Head of caudate nucleus (tissue), 42 donors: ENCODE measurements around the gene APPL2.

Source experiments
- DNase-seq, 42 donors: peaks; one replicate each; pipeline versions ENCODE4 v3.0.0 to v3.0.0-alpha.2; 2020 to 2021; ENCODE audit warnings: mixed read lengths in 7 of 42
- intact Hi-C: fragments of 100-400 bp; cut with DNase I; formaldehyde crosslinking; loops from one replicate; pipeline ENCODE4 v1.15.0; 2022

APPL2 gene

DNA sequence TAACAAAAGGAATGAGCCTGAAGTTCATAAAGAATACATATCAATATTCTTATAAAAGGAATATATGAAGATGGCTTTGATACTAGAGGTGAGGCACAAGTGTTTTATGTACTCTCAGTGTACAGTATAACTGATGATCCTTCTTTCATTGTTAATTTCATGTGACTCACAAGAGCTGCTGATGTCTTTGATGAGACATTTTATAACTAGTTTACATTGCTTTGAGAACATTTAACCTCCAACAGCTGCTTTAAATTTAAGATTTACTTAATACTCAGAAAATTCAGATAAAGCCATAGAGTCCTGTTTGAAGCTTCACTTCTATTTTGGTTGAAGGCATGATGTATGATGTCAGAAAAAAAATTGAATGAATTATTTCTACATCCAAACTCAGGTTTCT lies 68.6 kb downstream of the APPL2 start:
- DNase-seq = no peak
- intact Hi-C loops = no loop called here

DNA sequence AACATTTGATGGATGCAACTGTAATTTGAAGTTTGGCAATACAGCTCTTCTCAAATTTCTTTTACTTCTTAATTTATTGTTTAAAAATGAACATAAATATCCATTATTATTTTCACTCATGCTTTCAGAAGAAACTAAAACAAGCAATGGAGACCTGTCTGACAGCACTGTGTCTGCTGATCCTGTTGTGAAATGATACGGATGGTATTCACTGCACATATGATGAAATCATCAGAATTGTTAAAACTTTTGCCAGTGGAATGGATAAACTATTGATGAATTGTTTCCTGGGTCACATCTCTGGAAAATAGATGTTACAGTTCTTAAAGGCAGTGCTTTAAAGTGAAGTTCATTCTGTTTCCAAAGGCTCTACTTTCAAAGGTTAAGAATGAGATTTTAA lies 69.2 kb downstream of the APPL2 start:
- no peak for DNase-seq
- intact Hi-C loops = no loop called here

DNA sequence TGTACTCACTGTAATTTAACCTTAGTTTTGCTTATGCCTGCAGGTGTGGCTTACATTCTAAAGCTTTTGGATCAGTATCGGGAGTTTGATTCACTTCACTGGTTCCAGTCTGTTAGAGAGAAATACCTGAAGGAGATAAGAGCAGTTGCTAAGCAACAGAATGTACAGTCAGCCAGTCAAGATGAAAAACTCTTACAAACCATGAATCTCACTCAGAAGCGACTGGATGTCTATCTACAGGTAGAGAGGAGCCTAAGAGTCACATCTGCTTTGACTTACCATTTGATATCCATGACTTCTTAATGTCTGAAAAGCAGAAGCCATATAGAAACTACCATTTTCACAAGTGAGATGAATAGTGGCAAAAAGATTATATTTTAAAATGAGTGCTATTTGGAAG lies 71.9 kb downstream of the APPL2 start:
- intact Hi-C loops = no loop called here

DNA sequence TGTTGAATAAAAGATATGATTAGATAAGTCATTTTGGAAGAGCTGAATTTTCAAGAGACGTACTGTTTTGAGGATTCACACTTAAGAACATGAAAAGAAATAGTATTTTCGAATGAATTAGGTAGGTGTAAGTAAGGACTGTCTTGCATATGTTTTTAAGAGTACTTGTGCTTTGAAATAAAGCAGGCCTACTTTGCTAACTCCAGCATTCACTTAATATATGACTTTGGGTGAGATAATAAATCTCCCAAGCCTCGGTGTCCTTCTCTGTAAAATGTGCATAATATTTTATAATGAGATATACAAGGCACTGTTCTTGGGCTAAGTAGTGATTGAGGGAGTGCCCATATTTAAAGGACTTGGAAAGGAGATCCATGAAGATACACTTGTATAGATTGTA lies 73.8 kb downstream of the APPL2 start:
- no peak for DNase-seq
- intact Hi-C loops = no loop called here

More for the DNA sequence above, 71.9 kb downstream of the APPL2 start:
- no peak for DNase-seq

- no peak for DNase-seq
- intact Hi-C loops = no loop called here
Measured at GRCh38 chr12:105158876-105159275, 77.1 kb downstream of the APPL2 start.

DNA sequence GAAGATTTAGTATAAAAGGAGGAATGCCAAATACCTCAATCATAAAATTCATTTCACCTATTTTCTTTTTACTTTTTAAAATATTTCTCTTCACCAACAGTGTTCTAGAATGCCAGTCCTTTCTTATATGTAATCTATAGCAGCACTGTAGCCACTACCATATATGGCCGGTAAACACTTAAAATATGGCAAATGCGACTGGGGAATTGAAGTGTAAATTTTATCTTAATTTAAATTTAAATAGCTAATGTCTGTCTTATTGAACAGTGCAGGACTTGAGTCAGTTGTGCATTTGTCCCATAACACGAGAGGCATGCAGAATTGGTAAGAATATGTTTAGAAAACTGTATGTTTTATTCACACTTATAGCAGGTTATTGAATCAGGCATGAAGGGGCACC lies 78.4 kb downstream of the APPL2 start:
- no peak for DNase-seq
- intact Hi-C loops = no loop called here

DNA sequence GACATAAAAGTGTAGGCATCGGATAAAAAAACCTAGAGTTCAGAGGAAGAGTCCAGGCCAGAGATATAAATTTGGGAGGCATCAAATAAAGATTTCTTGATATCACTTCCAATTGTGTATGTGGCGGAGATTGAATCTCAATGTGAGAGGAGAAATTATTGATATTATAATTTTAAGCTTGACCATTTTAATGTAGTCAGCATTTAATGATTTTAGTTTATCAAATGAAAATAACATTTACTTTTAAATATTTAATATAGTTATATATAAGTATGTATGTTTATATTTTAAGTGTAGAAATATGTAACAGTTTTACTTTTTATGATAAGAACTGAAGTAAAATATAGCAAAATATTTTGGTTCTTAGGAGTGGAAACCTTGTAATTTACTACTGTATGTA lies 79.7 kb downstream of the APPL2 start:
- intact Hi-C loops = no loop called here
- no peak for DNase-seq

DNA sequence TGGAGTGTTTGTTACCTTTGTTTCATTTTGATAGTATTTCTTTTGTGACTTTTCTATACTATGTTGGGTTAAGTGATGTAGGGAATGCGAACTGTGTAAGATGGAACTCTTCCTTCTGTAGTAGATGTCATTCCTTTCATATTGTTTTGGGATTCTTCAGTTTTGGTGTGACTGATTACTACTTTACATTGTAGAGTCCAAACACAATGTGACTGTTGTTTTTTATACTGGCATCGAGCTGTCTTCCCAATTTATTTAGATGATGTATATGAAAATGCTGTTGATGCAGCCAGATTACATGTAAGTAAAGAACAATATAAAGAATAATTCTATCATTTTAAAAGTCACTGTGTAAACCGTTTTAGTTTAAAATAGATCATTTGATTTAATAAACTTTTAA lies 93.7 kb downstream of the APPL2 start:
- intact Hi-C loops = no loop called here
- DNase-seq = no peak

GRCh38 chr12:105141320-105141922 lies 94.6 kb downstream of the APPL2 start:
- intact Hi-C loops = no loop called here
- DNase-seq = no peak

- intact Hi-C loops = no loop called here
- no peak for DNase-seq
Measured at GRCh38 chr12:105138248-105138647, 97.7 kb downstream of the APPL2 start.
